HepG2 (cell line): ENCODE data around the gene ZMAT1.

Experiments
- POLR2A ChIP-seq, 2 experiments: IDR thresholded peaks; 2 replicates each; pipeline ENCODE4 v1.6.1; 2011; ENCODE audit warnings: low read depth in 2 of 2, low read length in 2 of 2, mild to moderate bottlenecking in 1 of 2, moderate library complexity in 1 of 2; ENCODE audit not compliant: insufficient read depth in 1 of 2
- TF ChIP-seq, protein P1 (sequence below): sonication (generic); formaldehyde crosslinking; IDR thresholded peaks from 2 replicates; pipeline ENCODE4 v1.8.1; 2023; ENCODE audit warnings: missing genetic modification reagents, mild to moderate bottlenecking, borderline replicate concordance

DNA sequence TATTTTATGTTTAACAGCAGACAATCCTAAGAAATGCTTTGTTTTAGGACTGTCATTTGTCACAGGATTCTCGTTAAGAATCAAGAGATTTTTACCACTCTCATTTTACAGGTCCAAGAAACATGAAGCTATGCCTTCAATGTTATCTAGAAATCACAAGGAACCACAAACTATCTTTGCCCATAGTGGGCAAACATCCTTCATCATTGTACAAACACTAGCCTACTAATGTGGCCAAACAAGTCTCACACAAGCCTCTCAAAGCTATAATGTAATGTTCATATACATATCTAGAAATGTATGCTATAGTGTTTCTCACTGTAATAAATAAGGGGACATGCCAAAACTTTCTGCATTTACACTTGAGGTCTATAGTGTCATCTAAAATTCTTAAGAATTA lies 26.8 kb downstream of the ZMAT1 start:
- TF ChIP-seq, protein P1, sequence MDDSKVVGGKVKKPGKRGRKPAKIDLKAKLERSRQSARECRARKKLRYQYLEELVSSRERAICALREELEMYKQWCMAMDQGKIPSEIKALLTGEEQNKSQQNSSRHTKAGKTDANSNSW = no peak
- TF ChIP-seq POLR2A (IDR thresholded peaks at IDR 0.05; ENCODE audit: insufficient read depth in 1 of 2, low read depth in 2 of 2, low read length in 2 of 2) = no peak
